SU-DHL-6 (cell line): ENCODE results near the gene MOG.
A peak's percentile ranks its signal among the peaks of the same experiment; 100 is the strongest.

Experiments used
- H2AFZ ChIP-seq: fragments of 200-600 bp; sonication (generic); 2 replicates; pipeline ENCODE4 v1.6.1; 2014; ENCODE audit warnings: low read depth, mild to moderate bottlenecking, moderate library complexity, mixed read lengths, antibody characterized with exemption, low read length; ENCODE audit not compliant: severe bottlenecking
- H3F3A ChIP-seq: fragments of 200-600 bp; shearing (Covaris generic); 2 replicates; pipeline ENCODE4 v1.6.0; 2016; ENCODE audit warnings: antibody characterized with exemption, mild to moderate bottlenecking; ENCODE audit not compliant: insufficient read depth
- H3K27ac ChIP-seq: fragments of 200-600 bp; sonication (generic); 2 replicates; pipeline ENCODE4 v1.5.1; 2016; ENCODE audit warnings: low read depth, mild to moderate bottlenecking, low read length, moderate library complexity, mixed read lengths
- H3K27me3 ChIP-seq: fragments of 200-600 bp; sonication (generic), shearing (Covaris generic); 2 replicates; pipeline ENCODE4 v1.6.0; 2014; ENCODE audit warnings: mild to moderate bottlenecking, low read length
- H3K36me3 ChIP-seq: fragments of 200-600 bp; sonication (generic); 2 replicates; pipeline ENCODE4 v1.6.1; 2014; ENCODE audit warnings: mild to moderate bottlenecking, low read length, mixed read lengths
- H3K4me2 ChIP-seq: fragments of 300-600, 200-600 bp; shearing (Covaris generic), sonication (generic); 2 replicates; pipeline ENCODE4 v1.6.0; 2014; ENCODE audit warnings: low read length, low read depth, mild to moderate bottlenecking; ENCODE audit not compliant: poor library complexity, severe bottlenecking
- H3K4me3 ChIP-seq: fragments of 200-600 bp; sonication (generic); 2 replicates; pipeline ENCODE4 v1.5.1; 2014; ENCODE audit warnings: antibody characterized with exemption, low read length, mild to moderate bottlenecking, mixed read lengths; ENCODE audit not compliant: insufficient read depth, poor library complexity, severe bottlenecking
- H3K79me2 ChIP-seq: fragments of 200-600 bp; sonication (generic); 2 replicates; pipeline ENCODE4 v1.6.1; 2014; ENCODE audit warnings: mild to moderate bottlenecking, low read length, moderate library complexity; ENCODE audit not compliant: insufficient read depth
- H3K9ac ChIP-seq: fragments of 200-600 bp; sonication (generic); 2 replicates; pipeline ENCODE4 v1.7.0; 2014; ENCODE audit warnings: mild to moderate bottlenecking, low read length
- H3K9me2 ChIP-seq: fragments of 200-600 bp; sonication (generic); replicated peaks from 2 replicates; pipeline ENCODE4 v1.6.1; 2014; ENCODE audit warnings: low read length; ENCODE audit not compliant: insufficient read depth
- H3K9me3 ChIP-seq: fragments of 200-600 bp; sonication (generic); 2 replicates; pipeline ENCODE4 v1.6.1; 2014; ENCODE audit warnings: low read length, mixed read lengths; ENCODE audit not compliant: insufficient read depth
- H4K20me1 ChIP-seq: fragments of 200-600 bp; sonication (generic); 2 replicates; pipeline ENCODE4 v1.6.1; 2014; ENCODE audit warnings: low read depth, mild to moderate bottlenecking, antibody characterized with exemption, low read length, moderate library complexity, mixed read lengths
- EZH2phosphoT487 ChIP-seq: fragments of 200-600 bp; sonication (generic), shearing (Covaris generic); conservative IDR thresholded peaks from 2 replicates; pipeline ENCODE4 v1.6.1; 2018; ENCODE audit warnings: mild to moderate bottlenecking, antibody characterized with exemption, low read length, moderate library complexity, mixed read lengths
- TF ChIP-seq, protein P1 (sequence below): fragments of 200-600 bp; sonication (generic); IDR thresholded peaks from one replicate; pipeline ENCODE4 v1.5.1; 2017; ENCODE audit warnings: antibody characterized with exemption, mild to moderate bottlenecking, low read length, moderate library complexity; ENCODE audit not compliant: insufficient read depth, poor library complexity, severe bottlenecking

The MOG gene

DNA sequence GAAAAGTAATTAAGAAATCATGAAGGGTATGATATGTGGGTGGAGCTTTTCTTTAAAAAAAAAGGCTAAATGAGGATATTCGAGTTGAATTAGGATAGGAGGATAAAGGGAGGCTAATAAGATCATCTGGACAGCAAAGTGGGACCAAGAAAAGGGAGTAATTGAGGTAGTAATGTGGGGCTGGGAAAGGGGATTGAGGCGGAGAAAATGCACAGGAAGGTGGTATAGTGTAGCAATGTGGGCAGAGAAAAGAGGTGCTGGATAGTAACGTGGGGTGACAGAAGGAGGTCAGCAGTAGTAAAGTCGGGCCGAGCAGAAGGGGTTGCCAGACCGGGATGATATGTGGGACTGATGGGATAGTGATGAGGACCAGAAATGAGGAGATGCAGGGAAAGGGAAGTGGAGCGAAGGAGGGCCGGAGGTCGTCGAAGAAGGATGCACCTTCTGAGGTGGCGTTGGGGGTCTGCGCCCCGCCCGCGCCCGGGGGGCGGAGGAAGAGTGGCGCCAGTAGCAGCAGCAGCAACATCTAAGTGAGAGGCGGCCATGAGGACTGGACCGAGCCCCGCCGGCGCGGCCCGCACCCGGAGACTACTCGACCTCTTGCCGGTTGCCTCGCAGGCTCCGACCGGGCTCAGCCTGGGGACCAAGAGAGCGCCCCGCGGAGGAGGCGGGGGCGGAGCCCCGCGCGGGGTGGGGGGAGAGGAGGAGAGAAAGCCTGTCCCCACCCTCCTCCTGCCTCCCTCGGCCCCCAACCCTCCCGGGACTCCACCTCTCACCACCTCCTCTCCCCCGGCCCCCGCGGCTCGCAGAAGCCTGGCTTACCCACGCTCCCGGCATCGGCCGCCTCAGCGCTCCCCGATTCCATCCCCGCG lies 24.8 kb upstream of the MOG start:
- Histone ChIP-seq H3K27me3 (no peaks in the 10 kb centered on the region), H3K4me2 (peak overlapping the region; percentile 78), H3K4me3 (peak overlapping the region; percentile 66), H2AFZ (peak overlapping the region; percentile 95), H3K79me2 (no peaks in the 10 kb centered on the region), H3K9ac (peak overlapping the region; percentile 54), H3K9me2 (no peaks in the 10 kb centered on the region), H3F3A (peaks cover 14% of the 10 kb centered on the region), H3K9me3 (no peaks in the 10 kb centered on the region), H4K20me1 (no peaks in the 10 kb centered on the region), H3K36me3 (no peaks in the 10 kb centered on the region), H3K27ac (no peak overlapping the region)
- no peak for TF ChIP-seq EZH2phosphoT487
- TF ChIP-seq, protein P1, sequence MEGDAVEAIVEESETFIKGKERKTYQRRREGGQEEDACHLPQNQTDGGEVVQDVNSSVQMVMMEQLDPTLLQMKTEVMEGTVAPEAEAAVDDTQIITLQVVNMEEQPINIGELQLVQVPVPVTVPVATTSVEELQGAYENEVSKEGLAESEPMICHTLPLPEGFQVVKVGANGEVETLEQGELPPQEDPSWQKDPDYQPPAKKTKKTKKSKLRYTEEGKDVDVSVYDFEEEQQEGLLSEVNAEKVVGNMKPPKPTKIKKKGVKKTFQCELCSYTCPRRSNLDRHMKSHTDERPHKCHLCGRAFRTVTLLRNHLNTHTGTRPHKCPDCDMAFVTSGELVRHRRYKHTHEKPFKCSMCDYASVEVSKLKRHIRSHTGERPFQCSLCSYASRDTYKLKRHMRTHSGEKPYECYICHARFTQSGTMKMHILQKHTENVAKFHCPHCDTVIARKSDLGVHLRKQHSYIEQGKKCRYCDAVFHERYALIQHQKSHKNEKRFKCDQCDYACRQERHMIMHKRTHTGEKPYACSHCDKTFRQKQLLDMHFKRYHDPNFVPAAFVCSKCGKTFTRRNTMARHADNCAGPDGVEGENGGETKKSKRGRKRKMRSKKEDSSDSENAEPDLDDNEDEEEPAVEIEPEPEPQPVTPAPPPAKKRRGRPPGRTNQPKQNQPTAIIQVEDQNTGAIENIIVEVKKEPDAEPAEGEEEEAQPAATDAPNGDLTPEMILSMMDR: no peak

GRCh38 chr6:29632789-29633533 lies 23.9 kb upstream of the MOG start, which contains the start of gene GABBR1:
TSS of gene GABBR1 (minus strand) at chr6:29633183. CDS start at chr6:29632385, 798 bp downstream.
- no peaks in the 10 kb centered on the region for H3K27me3 ChIP-seq
- peaks cover 14% of the 10 kb centered on the region for H3F3A ChIP-seq
- no peaks in the 10 kb centered on the region for H3K79me2 ChIP-seq
- peak within 1 kb of the TSS; percentile 54 for H3K9ac ChIP-seq
- H2AFZ ChIP-seq: peak within 1 kb of the TSS; percentile 95
- peak within 1 kb of the TSS; percentile 78 for H3K4me2 ChIP-seq
- H4K20me1 ChIP-seq: no peaks in the 10 kb centered on the region
- H3K9me3 ChIP-seq: no peaks in the 10 kb centered on the region
- H3K4me3 ChIP-seq: peak within 1 kb of the TSS; percentile 66
- TF ChIP-seq, protein P1: no peak
- TF ChIP-seq EZH2phosphoT487: no peak
- H3K27ac ChIP-seq: no peak within 1 kb of the TSS
- no peaks in the 10 kb centered on the region for H3K9me2 ChIP-seq
- no peaks in the 10 kb centered on the region for H3K36me3 ChIP-seq

- Histone ChIP-seq H3K9ac (no peak overlapping the region), H3F3A (peaks cover 14% of the 10 kb centered on the region), H3K9me2 (no peaks in the 10 kb centered on the region), H3K27ac (no peak overlapping the region), H3K4me2 (peak overlapping the region; percentile 78), H3K27me3 (no peaks in the 10 kb centered on the region), H4K20me1 (no peaks in the 10 kb centered on the region), H3K4me3 (peak overlapping the region; percentile 66), H3K9me3 (no peaks in the 10 kb centered on the region), H2AFZ (peak overlapping the region; percentile 95), H3K36me3 (no peaks in the 10 kb centered on the region), H3K79me2 (no peaks in the 10 kb centered on the region)
- no peak for TF ChIP-seq EZH2phosphoT487
- TF ChIP-seq, protein P1: no peak
Observed at GRCh38 chr6:29633534-29633905, 23.4 kb upstream of the MOG start.
